K562 (cell line): ENCODE measurements around the gene NET1. TPM values are rescaled to one million over a fixed set of nuclear protein-coding genes. Genes with fewer than 3 reads are reported as not detected.
A peak's percentile ranks its signal among the peaks of the same experiment; 100 is the strongest.

Experiments
- BCLAF1 ChIP-seq, 2 experiments: fragments of 450-650 bp in 1 of 2; IDR thresholded peaks; 2 replicates each; pipeline ENCODE4 v1.6.1; 2011 to 2017; ENCODE audit warnings: low read depth in 2 of 2, antibody characterized with exemption in 1 of 2, borderline replicate concordance in 1 of 2, low read length in 1 of 2, mild to moderate bottlenecking in 1 of 2, mixed read lengths in 1 of 2; ENCODE audit not compliant: control insufficient read depth in 1 of 2
- DEAF1 ChIP-seq: fragments of 450-650 bp; formaldehyde crosslinking; IDR thresholded peaks from 2 replicates; pipeline ENCODE4 v1.4.0; 2020; ENCODE audit warnings: mild to moderate bottlenecking, moderate library complexity
- EP400 ChIP-seq: fragments of 450-650 bp; IDR thresholded peaks from 2 replicates; pipeline ENCODE4 v1.6.1; 2017; ENCODE audit warnings: antibody characterized with exemption, mild to moderate bottlenecking, moderate library complexity
- GTF3C2 ChIP-seq: IDR thresholded peaks from 3 replicates; pipeline ENCODE4 v1.6.1; 2011; ENCODE audit warnings: borderline replicate concordance, mild to moderate bottlenecking, moderate library complexity; ENCODE audit not compliant: insufficient read length; ENCODE audit errors: extremely low read depth
- HBP1 ChIP-seq: fragments of 450-650 bp; formaldehyde crosslinking; IDR thresholded peaks from 2 replicates; pipeline ENCODE4 v1.4.0; 2022; ENCODE audit warnings: missing genetic modification characterization
- KHSRP ChIP-seq: fragments of 450-650 bp; IDR thresholded peaks from 2 replicates; pipeline ENCODE4 v1.6.1; 2017
- MAX ChIP-seq: sonication (generic); formaldehyde crosslinking; IDR thresholded peaks from 2 replicates; pipeline ENCODE4 v1.9.0; 2022; ENCODE audit warnings: mild to moderate bottlenecking, missing genetic modification reagents
- MEF2A ChIP-seq: IDR thresholded peaks from 2 replicates; pipeline ENCODE4 v1.6.1; 2011; ENCODE audit warnings: low read depth, mild to moderate bottlenecking, low read length, moderate library complexity; ENCODE audit not compliant: control insufficient read depth
- MEF2D ChIP-seq: conservative IDR thresholded peaks from 2 replicates; pipeline ENCODE4 v1.6.1; 2016; ENCODE audit warnings: low read depth, missing genetic modification characterization, missing compliant biosample characterization
- TARDBP ChIP-seq: fragments of 450-650 bp; IDR thresholded peaks from 2 replicates; pipeline ENCODE4 v1.6.1; 2016
- TOE1 ChIP-seq, 2 experiments: fragments of 450-650 bp in 1 of 2; sonication (generic) in 1 of 2; formaldehyde crosslinking in 1 of 2; IDR thresholded peaks; 2 replicates each; pipeline versions ENCODE4 v1.7.1 to v1.8.0; 2016 to 2022; ENCODE audit warnings: borderline replicate concordance in 2 of 2, mild to moderate bottlenecking in 2 of 2, antibody characterized with exemption in 1 of 2, inconsistent platforms in 1 of 2, low read depth in 1 of 2, missing genetic modification reagents in 1 of 2, moderate library complexity in 1 of 2
- ZNF785 ChIP-seq: fragments of 250-450 bp; sonication (Bioruptor Pico); IDR thresholded peaks from 2 replicates; pipeline ENCODE4 v1.4.0; 2020; ENCODE audit warnings: mild to moderate bottlenecking
- polyA plus RNA-seq, 8 experiments: library from polyadenylated mRNA; depleted of rRNA in 4 of 8; stranded (reverse) in 5 of 8; unstranded in 3 of 8; fragments of >200 nt; fragmentation: Nextera tagmentation in 2 of 8; fragmentation: Illumina TruSeq in 1 of 8; extraction: Ambion mirVana in 2 of 8; extraction: Trizol in 1 of 8; gene quantifications; 2 replicates each; pipeline versions ENCODE4 v1.2.1 to v1.2.3, GENCODE V29; 2011 to 2014; ENCODE audit warnings: inconsistent platforms in 1 of 8, missing spikeins in 1 of 8
- total RNA-seq, 7 experiments: library from RNA; depleted of rRNA in 6 of 7; stranded (reverse); fragments of >200 nt in 6 of 7; fragmentation: Illumina TruSeq in 2 of 7; extraction: Trizol in 2 of 7; gene quantifications; 2 replicates each; pipeline versions ENCODE4 v1.2.1 to v1.2.3, GENCODE V29; 2011 to 2021; ENCODE audit warnings: low replicate concordance in 1 of 7

Gene NET1
- total and polyA plus RNA-seq, 9 of the 15 experiments (the other 6 are each of a cell fraction or from before 2014, with no cell fraction given): 47.4 to 258 (median 106) TPM

- TF ChIP-seq HBP1 (CRISPR knock-in tag): peak; percentile 16; the same call in 1 of the 2 replicates
- no peak for TF ChIP-seq BCLAF1 (IDR thresholded peaks at IDR 0.05; ENCODE audit: borderline replicate concordance in 1 of 2, control insufficient read depth in 1 of 2, low read depth in 2 of 2, low read length in 1 of 2)
- no peak for TF ChIP-seq MEF2A
- no peak for TF ChIP-seq GTF3C2
- TF ChIP-seq TOE1 (IDR thresholded peaks at IDR 0.05; ENCODE audit: borderline replicate concordance): peak; percentile 72
- TF ChIP-seq TOE1 (CRISPR knock-in tag; IDR thresholded peaks at IDR 0.05; ENCODE audit: borderline replicate concordance, low read depth): no peak
- TF ChIP-seq ZNF785 (CRISPR knock-in tag): no peak
- no peak for TF ChIP-seq KHSRP
- no peak; the same call in 1 of the 2 replicates for TF ChIP-seq DEAF1 (CRISPR knock-in tag)
- TF ChIP-seq EP400: peak; percentile 85
- TF ChIP-seq MEF2D (tag): no peak
- TF ChIP-seq TARDBP: 0 out of 2 replicates have a peak, but pooled peaks have one; percentile 9
- TF ChIP-seq MAX: no peak
Measured at GRCh38 chr10:5461914-5462840, 49.8 kb downstream of the NET1 start (continued).
